HepG2 (cell line): ENCODE measurements around the gene JSRP1. TPM values are rescaled to one million over a fixed set of nuclear protein-coding genes. Genes with fewer than 3 reads are reported as not detected.

ENCODE experiments used
- AFF4 ChIP-seq: sonication (generic); formaldehyde crosslinking; IDR thresholded peaks from 2 replicates; pipeline ENCODE4 v1.4.0; 2020; ENCODE audit warnings: missing genetic modification reagents
- ATF4 ChIP-seq, 2 experiments: fragments of 450-650 bp in 1 of 2; sonication (generic) in 1 of 2; formaldehyde crosslinking; IDR thresholded peaks; 2 replicates each; pipeline versions ENCODE4 v1.5.0 to v1.8.0; 2020 to 2022; ENCODE audit warnings: mild to moderate bottlenecking in 1 of 2, missing genetic modification reagents in 1 of 2
- DZIP1 ChIP-seq: sonication (generic); formaldehyde crosslinking; IDR thresholded peaks from 2 replicates; pipeline ENCODE4 v1.5.0; 2020; ENCODE audit warnings: mild to moderate bottlenecking, missing genetic modification reagents
- FOXA3 ChIP-seq: IDR thresholded peaks from 2 replicates; pipeline ENCODE4 v1.6.1; 2016; ENCODE audit warnings: missing genetic modification reagents, missing compliant biosample characterization
- KAT7 ChIP-seq: IDR thresholded peaks from 2 replicates; pipeline ENCODE4 v1.6.1; 2018; ENCODE audit warnings: borderline replicate concordance, missing compliant biosample characterization
- MAX ChIP-seq: IDR thresholded peaks from 2 replicates; pipeline ENCODE4 v1.6.1; 2012; ENCODE audit warnings: inconsistent platforms
- MXD3 ChIP-seq: IDR thresholded peaks from 2 replicates; pipeline ENCODE4 v1.6.1; 2016; ENCODE audit warnings: mild to moderate bottlenecking, missing biosample characterization, missing genetic modification reagents
- PAWR ChIP-seq: sonication (generic); formaldehyde crosslinking; IDR thresholded peaks from 2 replicates; pipeline ENCODE4 v1.4.0; 2020; ENCODE audit warnings: missing genetic modification reagents, mild to moderate bottlenecking, borderline replicate concordance
- TCF12 ChIP-seq, 2 experiments: fragments of 450-650 bp in 1 of 2; sonication (generic) in 1 of 2; formaldehyde crosslinking in 1 of 2; IDR thresholded peaks; 2 replicates each; pipeline versions ENCODE4 v1.6.1 to v1.8.0; 2017 to 2022; ENCODE audit warnings: antibody characterized with exemption in 1 of 2, mild to moderate bottlenecking in 1 of 2, missing genetic modification reagents in 1 of 2, moderate library complexity in 1 of 2
- ZBED4 ChIP-seq: sonication (generic); formaldehyde crosslinking; IDR thresholded peaks from 2 replicates; pipeline ENCODE4 v1.4.0; 2020; ENCODE audit warnings: missing genetic modification reagents, borderline replicate concordance
- ZNF33A ChIP-seq: sonication (generic); formaldehyde crosslinking; IDR thresholded peaks from 2 replicates; pipeline ENCODE4 v1.5.1; 2020; ENCODE audit warnings: missing genetic modification reagents, mild to moderate bottlenecking, moderate library complexity, borderline replicate concordance
- ZNF468 ChIP-seq: sonication (generic); formaldehyde crosslinking; IDR thresholded peaks from 2 replicates; pipeline ENCODE4 v1.8.0; 2022; ENCODE audit warnings: mild to moderate bottlenecking, moderate library complexity, missing genetic modification reagents
- ZUFSP ChIP-seq: sonication (generic); formaldehyde crosslinking; IDR thresholded peaks from 2 replicates; pipeline ENCODE4 v1.9.0; 2021; ENCODE audit warnings: missing genetic modification reagents, mild to moderate bottlenecking, borderline replicate concordance
- polyA plus RNA-seq, 8 experiments: library from polyadenylated mRNA; depleted of rRNA in 3 of 8; stranded (reverse) in 7 of 8; unstranded in 1 of 8; fragments of >200 nt; fragmentation: Illumina TruSeq in 4 of 8; extraction: Trizol in 4 of 8; gene quantifications; 2 replicates each; pipeline versions ENCODE4 v1.2.1 to v1.2.3, GENCODE V29; 2011 to 2016; ENCODE audit warnings: low read depth in 4 of 8, missing spikeins in 1 of 8, mixed read lengths in 1 of 8; ENCODE audit not compliant: insufficient read depth in 1 of 8
- total RNA-seq, 5 experiments: library from RNA; depleted of rRNA; stranded (reverse); fragments of >200 nt; fragmentation: Illumina TruSeq; extraction: Trizol; gene quantifications; 2 replicates each; pipeline ENCODE4 v1.2.3, GENCODE V29; 2016; ENCODE audit warnings: low read depth in 1 of 5

JSRP1 gene
- total and polyA plus RNA-seq, 2 of the 13 experiments (the other 11 are each of a cell fraction or from before 2014, with no cell fraction given) = 0.16 to 0.38 TPM

GRCh38 chr19:2242092-2242537, 14.1 kb downstream of the JSRP1 start (continued):
- TF ChIP-seq ZUFSP (CRISPR knock-in tag) (no peak), DZIP1 (CRISPR knock-in tag) (no peak), PAWR (CRISPR knock-in tag) (no peak), FOXA3 (CRISPR knock-in tag) (peak; percentile 62), MXD3 (no peak), ZNF468 (CRISPR knock-in tag) (no peak), TCF12 (IDR thresholded peaks at IDR 0.05) (no peak), TCF12 (CRISPR knock-in tag; IDR thresholded peaks at IDR 0.05) (no peak), MAX (no peak; the same call in 1 of the 2 replicates), KAT7 (CRISPR knock-in tag) (0 out of 2 replicates have a peak, but pooled peaks have one; percentile 26), ZNF33A (CRISPR knock-in tag) (no peak), ATF4 (CRISPR knock-in tag; IDR thresholded peaks at IDR 0.05) (no peak), AFF4 (CRISPR knock-in tag) (no peak), ZBED4 (CRISPR knock-in tag) (no peak; the same call in 1 of the 2 replicates)
